HEK293T (cell line): ENCODE measurements around the gene POU2F2.

ENCODE experiments used
- CTCF ChIA-PET: fragments of 350-600 bp; formaldehyde crosslinking; extraction: SDS; loops from one replicate; lab custom pipeline; 2021; ENCODE audit warnings: antibody characterized with exemption, inconsistent platforms; lab: Yijun Ruan, JAX
- POLR2A ChIA-PET: fragments of 350-600 bp; formaldehyde crosslinking; extraction: SDS; loops from one replicate; lab custom pipeline; 2020; ENCODE audit warnings: antibody characterized with exemption, inconsistent platforms; lab: Yijun Ruan, JAX
- DNase-seq: peaks from one replicate; pipeline ENCODE4 v3.0.0; 2012; ENCODE audit warnings: mixed read lengths; ENCODE audit errors: extremely low spot score
- ARNT ChIP-seq: fragments of 450-650 bp; IDR thresholded peaks from 2 replicates; pipeline ENCODE4 v1.6.1; 2017; ENCODE audit warnings: mild to moderate bottlenecking
- BHLHE40 ChIP-seq: fragments of 450-650 bp; IDR thresholded peaks from 2 replicates; pipeline ENCODE4 v1.6.1; 2016; ENCODE audit warnings: mild to moderate bottlenecking, moderate library complexity, borderline replicate concordance
- CTBP1 ChIP-seq: fragments of 450-650 bp; IDR thresholded peaks from 2 replicates; pipeline ENCODE4 v1.6.1; 2016; ENCODE audit warnings: borderline replicate concordance
- ELF4 ChIP-seq: fragments of 450-650 bp; IDR thresholded peaks from 2 replicates; pipeline ENCODE4 v1.6.1; 2017; ENCODE audit warnings: antibody characterized with exemption
- FOXA1 ChIP-seq: fragments of 450-650 bp; IDR thresholded peaks from 2 replicates; pipeline ENCODE4 v1.6.1; 2016; ENCODE audit warnings: mild to moderate bottlenecking
- FOXK2 ChIP-seq: fragments of 450-650 bp; IDR thresholded peaks from 2 replicates; pipeline ENCODE4 v1.6.1; 2016; ENCODE audit warnings: mild to moderate bottlenecking
- FOXM1 ChIP-seq: fragments of 450-650 bp; IDR thresholded peaks from 2 replicates; pipeline ENCODE4 v1.6.1; 2017; ENCODE audit warnings: mild to moderate bottlenecking, borderline replicate concordance
- HDGF ChIP-seq: fragments of 450-650 bp; IDR thresholded peaks from 2 replicates; pipeline ENCODE4 v1.6.1; 2017; ENCODE audit warnings: antibody characterized with exemption, borderline replicate concordance
- L3MBTL2 ChIP-seq: fragments of 450-650 bp; conservative IDR thresholded peaks from 2 replicates; pipeline ENCODE4 v1.6.1; 2016; ENCODE audit warnings: mild to moderate bottlenecking
- LEF1 ChIP-seq: fragments of 450-650 bp; IDR thresholded peaks from 2 replicates; pipeline ENCODE4 v1.6.1; 2017; ENCODE audit warnings: mild to moderate bottlenecking, borderline replicate concordance
- NFRKB ChIP-seq: fragments of 450-650 bp; IDR thresholded peaks from 2 replicates; pipeline ENCODE4 v1.6.1; 2016; ENCODE audit warnings: mild to moderate bottlenecking, moderate library complexity
- PKNOX1 ChIP-seq: fragments of 450-650 bp; IDR thresholded peaks from 2 replicates; pipeline ENCODE4 v1.6.1; 2016
- SP1 ChIP-seq: fragments of 450-650 bp; IDR thresholded peaks from 2 replicates; pipeline ENCODE4 v1.6.1; 2017
- SUZ12 ChIP-seq: fragments of 450-650 bp; IDR thresholded peaks from 2 replicates; pipeline ENCODE4 v1.6.1; 2016; ENCODE audit warnings: mild to moderate bottlenecking
- TARDBP ChIP-seq: fragments of 450-650 bp; IDR thresholded peaks from 2 replicates; pipeline ENCODE4 v1.6.1; 2016
- ZNF384 ChIP-seq: fragments of 450-650 bp; IDR thresholded peaks from 2 replicates; pipeline ENCODE4 v1.6.1; 2016

The POU2F2 gene

GRCh38 chr19:42155796-42156195 is 23.6 kb upstream of the POU2F2 start:
- ChIA-PET POLR2A (no interaction called here), CTCF (no interaction called here)
- TF ChIP-seq SP1 (no peak), ELF4 (no peak), FOXM1 (no peak), NFRKB (no peak), ZNF384 (no peak), TARDBP (no peak), LEF1 (no peak), PKNOX1 (no peak), L3MBTL2 (no peak), SUZ12 (no peak), CTBP1 (no peak)
- no peak for DNase-seq

DNA sequence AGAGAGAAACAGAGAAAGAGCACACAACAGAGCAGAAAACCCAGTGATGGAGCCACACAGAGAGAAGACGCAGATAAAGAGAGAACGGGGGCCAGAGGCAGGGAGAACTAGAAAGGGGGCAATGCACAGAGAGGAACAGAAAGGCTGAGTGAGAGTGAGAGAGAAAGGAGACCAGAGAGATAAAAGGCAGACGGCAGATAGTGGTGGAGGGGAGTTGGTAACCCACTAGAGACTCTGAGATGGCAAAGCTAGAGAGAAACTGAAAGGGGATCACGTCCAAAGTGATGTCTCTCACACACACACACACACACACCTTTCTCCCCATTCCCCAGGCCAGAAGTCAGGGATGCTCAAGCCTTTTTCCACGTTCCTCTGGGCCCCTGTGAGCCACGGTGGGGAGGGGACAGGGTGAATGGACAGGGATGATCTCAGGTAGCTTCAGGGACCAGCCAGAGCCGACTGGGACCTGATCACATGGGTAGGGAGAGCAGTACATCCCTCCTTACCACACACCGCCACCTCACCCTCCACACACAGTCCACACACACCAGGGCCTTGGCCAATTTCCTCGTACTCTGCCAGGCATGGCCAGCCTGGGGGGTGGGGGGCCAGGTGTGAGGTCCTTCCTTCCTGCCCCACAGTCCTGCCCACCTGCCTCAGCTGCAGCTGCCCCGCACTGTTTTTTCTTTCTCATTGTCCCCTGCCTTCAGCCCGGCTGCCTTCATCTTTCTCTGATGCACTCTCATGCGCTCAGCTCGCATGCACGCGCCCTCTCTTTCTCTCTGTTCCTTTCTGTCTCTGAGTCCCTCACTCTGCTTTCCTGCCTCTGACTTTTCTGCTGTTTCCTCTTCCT is 22.5 kb upstream of the POU2F2 start:
- DNase-seq, result no peak
- CTCF ChIA-PET, result no interaction called here
- TF ChIP-seq ELF4 (no peak), PKNOX1 (no peak), CTBP1 (no peak)
- POLR2A ChIA-PET, result no interaction called here

DNA sequence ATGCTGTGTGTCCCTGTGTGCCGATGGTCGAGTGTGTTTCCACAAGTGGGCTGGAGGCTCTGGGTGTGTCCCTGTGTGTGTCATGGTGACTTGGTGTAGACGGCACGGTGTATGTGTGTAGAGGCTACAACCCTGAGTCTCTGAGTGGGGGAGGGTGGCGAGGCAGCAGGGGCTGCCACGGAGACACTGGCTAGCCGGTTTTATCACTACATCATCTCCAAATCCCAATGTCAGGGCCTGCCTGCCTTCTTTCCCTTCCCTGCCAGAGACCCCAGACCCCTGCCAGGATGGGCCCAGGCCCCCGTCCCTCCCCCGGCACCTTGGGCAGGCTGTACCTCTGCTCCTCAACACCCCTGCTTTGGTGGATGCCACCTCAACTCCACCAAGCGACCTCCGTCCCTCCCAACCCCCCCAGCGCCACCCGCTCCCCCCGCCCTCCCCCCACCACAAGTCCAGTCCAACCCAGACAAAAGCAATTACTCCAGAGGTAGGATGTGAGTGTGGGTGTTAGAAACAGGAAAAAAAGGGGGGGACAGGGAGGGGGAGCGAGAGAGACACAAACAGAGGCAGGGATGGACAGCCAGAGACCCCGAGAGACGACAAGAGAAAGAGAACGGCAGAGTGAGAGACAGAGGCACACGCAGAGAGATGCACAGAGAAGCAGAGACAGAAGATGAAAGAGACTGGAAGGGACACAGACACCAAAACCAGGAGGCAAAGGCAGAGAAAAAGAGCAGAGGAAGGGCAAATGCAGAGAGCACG is 21.6 kb upstream of the POU2F2 start:
- TF ChIP-seq LEF1 (no peak), ZNF384 (no peak), SUZ12 (no peak), FOXK2 (no peak), PKNOX1 (no peak), L3MBTL2 (no peak), TARDBP (no peak)
- ChIA-PET POLR2A (no interaction called here), CTCF (no interaction called here)
- no peak for DNase-seq

GRCh38 chr19:42152910-42153671 is 20.8 kb upstream of the POU2F2 start:
- DNase-seq, result no peak
- no peak for TF ChIP-seq CTBP1
- TF ChIP-seq PKNOX1, result no peak
- no peak for TF ChIP-seq NFRKB
- no peak for TF ChIP-seq LEF1
- no peak for TF ChIP-seq FOXA1
- no peak for TF ChIP-seq ARNT
- TF ChIP-seq TARDBP, result no peak
- no peak for TF ChIP-seq ELF4
- TF ChIP-seq L3MBTL2, result no peak
- TF ChIP-seq FOXK2, result no peak
- no peak for TF ChIP-seq SP1
- ChIA-PET CTCF (no interaction called here), POLR2A (interaction anchor here (0.7 kb wide), 1 partner anchor 8 kb away, joined by 3 read pairs; no protein-coding TSS in a partner anchor)

GRCh38 chr19:42151782-42152684 is 19.8 kb upstream of the POU2F2 start:
- ChIA-PET POLR2A (no interaction called here), CTCF (no interaction called here)
- no peak for DNase-seq
- TF ChIP-seq HDGF, result no peak
- TF ChIP-seq L3MBTL2, result no peak
- TF ChIP-seq LEF1, result no peak
- TF ChIP-seq TARDBP, result no peak
- no peak for TF ChIP-seq FOXK2
- TF ChIP-seq ELF4, result no peak
- no peak for TF ChIP-seq FOXA1
- no peak for TF ChIP-seq PKNOX1
- TF ChIP-seq SUZ12, result no peak
- no peak for TF ChIP-seq ZNF384
- no peak for TF ChIP-seq SP1
- TF ChIP-seq CTBP1, result no peak
- TF ChIP-seq BHLHE40, result no peak
- TF ChIP-seq ARNT, result no peak
- no peak for TF ChIP-seq NFRKB
